Neutrophil (primary cell): ENCODE results near the gene THRB.

Source experiments
- H3K27ac ChIP-seq: fragments of 200-600 bp; sonication (generic); 2 replicates; pipeline ENCODE4 v1.5.1; 2016; ENCODE audit warnings: mild to moderate bottlenecking, moderate library complexity
- H3K27me3 ChIP-seq: fragments of 200-600 bp; sonication (generic); 2 replicates; pipeline ENCODE4 v1.6.0; 2016; ENCODE audit warnings: mild to moderate bottlenecking
- H3K36me3 ChIP-seq: fragments of 200-600 bp; sonication (generic); 2 replicates; pipeline ENCODE4 v1.5.1; 2017
- H3K4me1 ChIP-seq, 2 experiments: fragments of 200-600 bp in 1 of 2; sonication (generic) in 1 of 2; 1 replicate in 1 of 2; 2 replicates in 1 of 2; pipeline versions ENCODE4 v1.5.1 to v1.6.1; 2013 to 2016; ENCODE audit warnings: low read depth in 1 of 2, low read length in 1 of 2, mild to moderate bottlenecking in 1 of 2, moderate library complexity in 1 of 2; ENCODE audit not compliant: control insufficient read depth in 1 of 2, insufficient read depth in 1 of 2
- H3K4me3 ChIP-seq, 2 experiments: fragments of 200-600 bp in 1 of 2; sonication (generic) in 1 of 2; 1 replicate in 1 of 2; 2 replicates in 1 of 2; pipeline ENCODE4 v1.5.1; 2013 to 2016; ENCODE audit warnings: low read depth in 1 of 2, low read length in 1 of 2, mild to moderate bottlenecking in 1 of 2, moderate library complexity in 1 of 2
- H3K9me3 ChIP-seq: fragments of 200-600 bp; sonication (generic); 2 replicates; pipeline ENCODE4 v1.5.1; 2016
- TF ChIP-seq, protein P1 (sequence below): fragments of 200-600 bp; sonication (generic); IDR thresholded peaks from 2 replicates; pipeline ENCODE4 v1.5.1; 2016; ENCODE audit warnings: antibody characterized with exemption

THRB gene

GRCh38 chr3:24480497-24480896 lies 14.2 kb downstream of the THRB start:
- Histone ChIP-seq H3K27ac (no peak overlapping the region), H3K9me3 (no peaks in the 10 kb centered on the region), H3K4me1 (no peaks in the 10 kb centered on the region), H3K36me3 (no peaks in the 10 kb centered on the region), H3K27me3 (peaks cover 6% of the 10 kb centered on the region), H3K4me3 (no peak overlapping the region)
- TF ChIP-seq, protein P1, sequence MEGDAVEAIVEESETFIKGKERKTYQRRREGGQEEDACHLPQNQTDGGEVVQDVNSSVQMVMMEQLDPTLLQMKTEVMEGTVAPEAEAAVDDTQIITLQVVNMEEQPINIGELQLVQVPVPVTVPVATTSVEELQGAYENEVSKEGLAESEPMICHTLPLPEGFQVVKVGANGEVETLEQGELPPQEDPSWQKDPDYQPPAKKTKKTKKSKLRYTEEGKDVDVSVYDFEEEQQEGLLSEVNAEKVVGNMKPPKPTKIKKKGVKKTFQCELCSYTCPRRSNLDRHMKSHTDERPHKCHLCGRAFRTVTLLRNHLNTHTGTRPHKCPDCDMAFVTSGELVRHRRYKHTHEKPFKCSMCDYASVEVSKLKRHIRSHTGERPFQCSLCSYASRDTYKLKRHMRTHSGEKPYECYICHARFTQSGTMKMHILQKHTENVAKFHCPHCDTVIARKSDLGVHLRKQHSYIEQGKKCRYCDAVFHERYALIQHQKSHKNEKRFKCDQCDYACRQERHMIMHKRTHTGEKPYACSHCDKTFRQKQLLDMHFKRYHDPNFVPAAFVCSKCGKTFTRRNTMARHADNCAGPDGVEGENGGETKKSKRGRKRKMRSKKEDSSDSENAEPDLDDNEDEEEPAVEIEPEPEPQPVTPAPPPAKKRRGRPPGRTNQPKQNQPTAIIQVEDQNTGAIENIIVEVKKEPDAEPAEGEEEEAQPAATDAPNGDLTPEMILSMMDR = no peak

DNA sequence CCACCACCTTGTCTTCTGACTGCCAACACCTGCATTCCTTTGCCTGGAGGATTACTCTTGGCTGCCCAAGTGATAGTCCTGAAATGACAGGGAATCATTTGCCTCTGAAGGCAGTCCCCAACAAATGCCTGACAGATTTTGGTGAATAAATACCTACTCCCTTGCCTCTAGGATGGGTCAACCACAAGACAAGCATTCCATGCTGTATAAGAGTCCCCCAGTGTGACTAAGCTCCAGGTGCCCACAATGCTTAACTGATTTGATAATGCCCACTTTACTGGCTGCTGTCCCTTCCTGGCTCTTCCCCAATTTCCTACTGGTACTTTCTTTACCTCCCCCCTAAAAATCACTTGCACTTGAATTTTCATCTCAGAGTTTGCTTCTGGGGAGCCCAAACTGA lies 14.8 kb downstream of the THRB start:
- peaks cover 6% of the 10 kb centered on the region for H3K27me3 ChIP-seq
- TF ChIP-seq, protein P1 = no peak
- no peak overlapping the region for H3K27ac ChIP-seq
- H3K4me3 ChIP-seq = no peak overlapping the region
- no peaks in the 10 kb centered on the region for H3K4me1 ChIP-seq
- no peaks in the 10 kb centered on the region for H3K36me3 ChIP-seq
- H3K9me3 ChIP-seq = no peaks in the 10 kb centered on the region

DNA sequence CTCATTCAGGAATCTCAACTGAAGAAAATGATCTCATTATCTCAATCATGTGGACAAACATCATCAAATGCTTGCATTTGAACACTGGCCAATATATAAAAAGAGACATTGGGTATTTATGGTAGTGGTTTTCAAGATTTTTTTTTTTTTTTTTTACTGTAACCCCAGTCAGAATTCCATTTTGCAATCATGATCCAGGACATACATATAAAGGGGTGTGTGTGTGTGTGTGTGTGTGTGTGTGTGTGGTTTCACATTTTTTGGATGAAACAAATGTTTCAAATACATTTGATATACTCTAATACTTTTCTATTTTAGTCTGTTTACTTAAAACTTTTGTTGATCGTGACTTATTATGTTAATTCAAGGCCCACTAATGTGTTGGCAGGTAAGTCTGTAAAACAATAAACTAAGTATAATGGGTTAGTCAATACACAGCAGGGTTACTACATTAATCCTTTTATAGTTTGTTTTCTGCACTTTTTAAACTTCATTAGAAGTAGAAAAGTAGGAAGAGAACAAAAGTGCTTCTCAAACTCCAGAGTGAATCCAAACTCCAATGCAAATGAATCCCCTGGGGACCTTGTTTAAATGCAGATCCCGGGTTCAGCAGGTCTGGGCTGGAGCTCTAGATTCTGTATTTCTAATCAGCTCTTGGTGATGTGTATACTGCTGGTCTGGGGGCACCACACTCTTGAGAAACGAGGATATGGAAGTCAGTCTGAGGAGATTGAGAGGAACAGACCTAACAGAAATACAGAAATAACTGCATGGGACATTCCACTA lies 17.6 kb downstream of the THRB start:
- no peak overlapping the region for H3K27ac ChIP-seq
- no peaks in the 10 kb centered on the region for H3K4me1 ChIP-seq
- H3K4me3 ChIP-seq = no peak overlapping the region
- TF ChIP-seq, protein P1 = no peak
- no peaks in the 10 kb centered on the region for H3K36me3 ChIP-seq
- no peaks in the 10 kb centered on the region for H3K27me3 ChIP-seq
- H3K9me3 ChIP-seq = no peaks in the 10 kb centered on the region

GRCh38 chr3:24475925-24476324 lies 18.7 kb downstream of the THRB start:
- Histone ChIP-seq H3K4me1 (no peaks in the 10 kb centered on the region), H3K36me3 (no peaks in the 10 kb centered on the region), H3K9me3 (no peaks in the 10 kb centered on the region), H3K4me3 (no peak overlapping the region), H3K27ac (no peak overlapping the region), H3K27me3 (no peaks in the 10 kb centered on the region)
- TF ChIP-seq, protein P1 = no peak

GRCh38 chr3:24474862-24475261 lies 19.8 kb downstream of the THRB start:
- Histone ChIP-seq H3K27me3 (no peaks in the 10 kb centered on the region), H3K4me1 (no peaks in the 10 kb centered on the region), H3K9me3 (no peaks in the 10 kb centered on the region), H3K4me3 (no peak overlapping the region), H3K27ac (no peak overlapping the region), H3K36me3 (no peaks in the 10 kb centered on the region)
- TF ChIP-seq, protein P1 = no peak
